Activated naive CD8-positive, alpha-beta T cell treated with anti-CD3 and anti-CD28 coated beads, Interleukin-2, amount 50 U/mL, for 24 hours (primary cell): ENCODE results near the gene MAP4K4.

Source experiments
- ATAC-seq: fragments of 150-1000 bp; cut with Tn5 transposase; one replicate; pipeline ENCODE4 v1.10.0; 2021
- DNase-seq: peaks from one replicate; pipeline ENCODE4 v3.0.0; 2021
- H3K27ac Mint-ChIP-seq: one replicate; pipeline ENCODE4 v1.8.0; 2021; ENCODE audit warnings: mild to moderate bottlenecking, mixed read lengths
- H3K27me3 Mint-ChIP-seq: one replicate; pipeline ENCODE4 v1.8.0; 2021; ENCODE audit warnings: mixed read lengths
- H3K36me3 Mint-ChIP-seq: one replicate; pipeline ENCODE4 v1.8.0; 2021; ENCODE audit warnings: low read depth, mixed read lengths
- H3K4me1 Mint-ChIP-seq: one replicate; pipeline ENCODE4 v1.8.0; 2021; ENCODE audit warnings: mixed read lengths
- H3K4me3 Mint-ChIP-seq: one replicate; pipeline ENCODE4 v1.8.0; 2021; ENCODE audit warnings: mild to moderate bottlenecking, moderate library complexity, mixed read lengths
- H3K9me3 Mint-ChIP-seq: one replicate; pipeline ENCODE4 v1.8.0; 2021; ENCODE audit warnings: mixed read lengths

Gene MAP4K4

GRCh38 chr2:101852824-101853223 is 155.3 kb downstream of the MAP4K4 start:
- ATAC-seq (no peak), DNase-seq (no peak)
- H3K36me3 Mint-ChIP-seq: peaks cover 25% of the 10 kb centered on the region
- peaks cover 1% of the 10 kb centered on the region for H3K4me1 Mint-ChIP-seq
- H3K9me3 Mint-ChIP-seq: no peaks in the 10 kb centered on the region
- no peaks in the 10 kb centered on the region for H3K27me3 Mint-ChIP-seq
- H3K4me3 Mint-ChIP-seq: no peak overlapping the region
- H3K27ac Mint-ChIP-seq: no peak overlapping the region

GRCh38 chr2:101854877-101855276 is 157.4 kb downstream of the MAP4K4 start:
- no peak for DNase-seq
- H3K36me3 Mint-ChIP-seq: peaks cover 19% of the 10 kb centered on the region
- no peak for ATAC-seq
- peaks cover 2% of the 10 kb centered on the region for H3K4me1 Mint-ChIP-seq
- no peaks in the 10 kb centered on the region for H3K9me3 Mint-ChIP-seq
- no peaks in the 10 kb centered on the region for H3K27me3 Mint-ChIP-seq
- H3K27ac Mint-ChIP-seq: no peak overlapping the region
- H3K4me3 Mint-ChIP-seq: no peak overlapping the region

- no peak overlapping the region for H3K27ac Mint-ChIP-seq
- ATAC-seq (no peak), DNase-seq (no peak)
- H3K27me3 Mint-ChIP-seq: no peaks in the 10 kb centered on the region
- peaks cover 2% of the 10 kb centered on the region for H3K4me1 Mint-ChIP-seq
- no peak overlapping the region for H3K4me3 Mint-ChIP-seq
- no peaks in the 10 kb centered on the region for H3K9me3 Mint-ChIP-seq
- H3K36me3 Mint-ChIP-seq: peaks cover 22% of the 10 kb centered on the region
Measured at GRCh38 chr2:101855776-101856175, 158.3 kb downstream of the MAP4K4 start.

- Mint-ChIP-seq H3K9me3 (no peaks in the 10 kb centered on the region), H3K4me1 (peaks cover 4% of the 10 kb centered on the region), H3K27me3 (no peaks in the 10 kb centered on the region), H3K27ac (peak overlapping the region; percentile 73), H3K36me3 (peaks cover 27% of the 10 kb centered on the region), H3K4me3 (no peak overlapping the region)
- DNase-seq (no peak), ATAC-seq (no peak)
Measured at GRCh38 chr2:101858246-101858645, 160.7 kb downstream of the MAP4K4 start.

- no peak overlapping the region for H3K4me3 Mint-ChIP-seq
- ATAC-seq: no peak
- no peak overlapping the region for H3K27ac Mint-ChIP-seq
- H3K9me3 Mint-ChIP-seq: no peaks in the 10 kb centered on the region
- no peaks in the 10 kb centered on the region for H3K27me3 Mint-ChIP-seq
- H3K4me1 Mint-ChIP-seq: peaks cover 4% of the 10 kb centered on the region
- peaks cover 30% of the 10 kb centered on the region for H3K36me3 Mint-ChIP-seq
- DNase-seq: no peak
Measured at GRCh38 chr2:101858910-101859309, 161.4 kb downstream of the MAP4K4 start.

- Mint-ChIP-seq H3K4me1 (peaks cover 4% of the 10 kb centered on the region), H3K27ac (no peak overlapping the region), H3K27me3 (no peaks in the 10 kb centered on the region), H3K4me3 (no peak overlapping the region), H3K36me3 (peaks cover 33% of the 10 kb centered on the region), H3K9me3 (no peaks in the 10 kb centered on the region)
- ATAC-seq: no peak
- no peak for DNase-seq
Measured at GRCh38 chr2:101859604-101860003, 162.1 kb downstream of the MAP4K4 start.

- Mint-ChIP-seq H3K4me1 (peaks cover 4% of the 10 kb centered on the region), H3K36me3 (peaks cover 38% of the 10 kb centered on the region), H3K9me3 (no peaks in the 10 kb centered on the region)
Measured at GRCh38 chr2:101860157-101860556, 162.7 kb downstream of the MAP4K4 start.

GRCh38 chr2:101860782-101861181 is 163.3 kb downstream of the MAP4K4 start:
- H3K27ac Mint-ChIP-seq: no peak overlapping the region

More at GRCh38 chr2:101860157-101860556, 162.7 kb downstream of the MAP4K4 start:
- no peak overlapping the region for H3K27ac Mint-ChIP-seq
- no peaks in the 10 kb centered on the region for H3K27me3 Mint-ChIP-seq
- no peak overlapping the region for H3K4me3 Mint-ChIP-seq
- ATAC-seq (no peak), DNase-seq (no peak)

GRCh38 chr2:101861382-101861781 is 163.9 kb downstream of the MAP4K4 start:
- H3K27ac Mint-ChIP-seq: no peak overlapping the region
- no peak for DNase-seq
- H3K4me3 Mint-ChIP-seq: no peak overlapping the region
- ATAC-seq: no peak
- H3K36me3 Mint-ChIP-seq: peaks cover 37% of the 10 kb centered on the region
- no peaks in the 10 kb centered on the region for H3K9me3 Mint-ChIP-seq
- H3K4me1 Mint-ChIP-seq: peaks cover 4% of the 10 kb centered on the region
- no peaks in the 10 kb centered on the region for H3K27me3 Mint-ChIP-seq

More at GRCh38 chr2:101860782-101861181, 163.3 kb downstream of the MAP4K4 start:
- Mint-ChIP-seq H3K4me3 (no peak overlapping the region), H3K27me3 (no peaks in the 10 kb centered on the region), H3K4me1 (peaks cover 4% of the 10 kb centered on the region), H3K36me3 (peaks cover 37% of the 10 kb centered on the region), H3K9me3 (no peaks in the 10 kb centered on the region)
- ATAC-seq: no peak
- DNase-seq: no peak

- no peak overlapping the region for H3K27ac Mint-ChIP-seq
- peaks cover 43% of the 10 kb centered on the region for H3K36me3 Mint-ChIP-seq
- ATAC-seq (no peak), DNase-seq (no peak)
- no peaks in the 10 kb centered on the region for H3K27me3 Mint-ChIP-seq
- no peak overlapping the region for H3K4me3 Mint-ChIP-seq
- H3K9me3 Mint-ChIP-seq: no peaks in the 10 kb centered on the region
- peaks cover 2% of the 10 kb centered on the region for H3K4me1 Mint-ChIP-seq
Measured at GRCh38 chr2:101863534-101863933, 166.0 kb downstream of the MAP4K4 start.

- Mint-ChIP-seq H3K9me3 (no peaks in the 10 kb centered on the region), H3K27ac (no peak overlapping the region)
Measured at GRCh38 chr2:101864426-101864825, 166.9 kb downstream of the MAP4K4 start.

GRCh38 chr2:101868525-101868924 is 171.0 kb downstream of the MAP4K4 start:
- no peak for ATAC-seq
- Mint-ChIP-seq H3K36me3 (peaks cover 35% of the 10 kb centered on the region), H3K9me3 (no peaks in the 10 kb centered on the region), H3K27ac (peak overlapping the region; percentile 45), H3K4me1 (no peaks in the 10 kb centered on the region), H3K4me3 (no peak overlapping the region), H3K27me3 (no peaks in the 10 kb centered on the region)
- no peak for DNase-seq

More at GRCh38 chr2:101864426-101864825, 166.9 kb downstream of the MAP4K4 start:
- no peak for DNase-seq
- H3K27me3 Mint-ChIP-seq: no peaks in the 10 kb centered on the region
- H3K36me3 Mint-ChIP-seq: peaks cover 45% of the 10 kb centered on the region
- no peak overlapping the region for H3K4me3 Mint-ChIP-seq
- ATAC-seq: no peak
- peaks cover 2% of the 10 kb centered on the region for H3K4me1 Mint-ChIP-seq

GRCh38 chr2:101869527-101869926 is 172.0 kb downstream of the MAP4K4 start:
- Mint-ChIP-seq H3K27me3 (no peaks in the 10 kb centered on the region), H3K27ac (no peak overlapping the region)
- ATAC-seq: no peak

GRCh38 chr2:101870444-101870843 is 172.9 kb downstream of the MAP4K4 start:
- Mint-ChIP-seq H3K27ac (no peak overlapping the region), H3K4me3 (no peak overlapping the region), H3K9me3 (no peaks in the 10 kb centered on the region), H3K4me1 (no peaks in the 10 kb centered on the region), H3K36me3 (peaks cover 25% of the 10 kb centered on the region), H3K27me3 (no peaks in the 10 kb centered on the region)
- DNase-seq (no peak), ATAC-seq (no peak)

More at GRCh38 chr2:101869527-101869926, 172.0 kb downstream of the MAP4K4 start:
- no peaks in the 10 kb centered on the region for H3K9me3 Mint-ChIP-seq
- H3K36me3 Mint-ChIP-seq: peaks cover 30% of the 10 kb centered on the region
- DNase-seq: no peak
- H3K4me1 Mint-ChIP-seq: no peaks in the 10 kb centered on the region
- H3K4me3 Mint-ChIP-seq: no peak overlapping the region

GRCh38 chr2:101871480-101871879 is 174.0 kb downstream of the MAP4K4 start:
- Mint-ChIP-seq H3K27me3 (no peaks in the 10 kb centered on the region), H3K27ac (no peak overlapping the region), H3K36me3 (peaks cover 21% of the 10 kb centered on the region), H3K4me1 (no peaks in the 10 kb centered on the region), H3K9me3 (no peaks in the 10 kb centered on the region), H3K4me3 (no peak overlapping the region)
- no peak for DNase-seq
- ATAC-seq: no peak

GRCh38 chr2:101872480-101872879 is 175.0 kb downstream of the MAP4K4 start:
- no peaks in the 10 kb centered on the region for H3K27me3 Mint-ChIP-seq
- H3K4me1 Mint-ChIP-seq: no peaks in the 10 kb centered on the region
- H3K9me3 Mint-ChIP-seq: no peaks in the 10 kb centered on the region
- DNase-seq (no peak), ATAC-seq (no peak)
- no peak overlapping the region for H3K27ac Mint-ChIP-seq
- H3K36me3 Mint-ChIP-seq: peaks cover 16% of the 10 kb centered on the region
- H3K4me3 Mint-ChIP-seq: no peak overlapping the region
